Muscle layer of duodenum (tissue), 2 donors: ENCODE results near the gene TOP2B.

ENCODE experiments used
- H3K27ac ChIP-seq: one replicate; pipeline ENCODE4 v1.7.0; 2013; ENCODE audit warnings: mild to moderate bottlenecking, low read length
- H3K27me3 ChIP-seq: one replicate; pipeline ENCODE4 v1.7.0; 2013; ENCODE audit warnings: low read depth, mild to moderate bottlenecking, control low read depth, low read length
- H3K36me3 ChIP-seq, 2 donors: one replicate each; pipeline ENCODE4 v1.7.0; 2013; ENCODE audit warnings: low read length in 2 of 2, control low read depth in 1 of 2, mild to moderate bottlenecking in 1 of 2; ENCODE audit not compliant: insufficient read depth in 2 of 2, control insufficient read depth in 1 of 2
- H3K4me1 ChIP-seq, 2 donors: one replicate each; pipeline ENCODE4 v1.7.0; 2013; ENCODE audit warnings: low read length in 2 of 2, mild to moderate bottlenecking in 2 of 2, control low read depth in 1 of 2, moderate library complexity in 1 of 2; ENCODE audit not compliant: insufficient read depth in 2 of 2, control insufficient read depth in 1 of 2
- H3K4me3 ChIP-seq, 2 donors: one replicate each; pipeline ENCODE4 v1.7.0; 2013; ENCODE audit warnings: low read length in 2 of 2, low read depth in 1 of 2, mild to moderate bottlenecking in 1 of 2
- H3K9me3 ChIP-seq, 2 donors: one replicate each; pipeline ENCODE4 v1.7.0; 2013; ENCODE audit warnings: low read length in 2 of 2, control low read depth in 1 of 2, mild to moderate bottlenecking in 1 of 2; ENCODE audit not compliant: control insufficient read depth in 1 of 2
- donor health status: healthy.

The TOP2B gene

GRCh38 chr3:25580534-25580933, 84.2 kb downstream of the TOP2B start:
- Histone ChIP-seq H3K36me3 (peaks cover 0 to 25% of the 10 kb centered on the region in 2 donors), H3K27me3 (no peaks in the 10 kb centered on the region), H3K27ac (no peak overlapping the region), H3K4me1 (no peaks in the 10 kb centered on the region), H3K4me3 (no peak overlapping the region), H3K9me3 (peaks cover 0 to 3% of the 10 kb centered on the region in 2 donors)

GRCh38 chr3:25578059-25578458, 86.6 kb downstream of the TOP2B start:
- Histone ChIP-seq H3K9me3 (peaks cover 0 to 3% of the 10 kb centered on the region in 2 donors), H3K4me3 (no peak overlapping the region), H3K4me1 (no peaks in the 10 kb centered on the region), H3K27ac (no peak overlapping the region), H3K36me3 (peaks cover 0 to 24% of the 10 kb centered on the region in 2 donors), H3K27me3 (no peaks in the 10 kb centered on the region)

- Histone ChIP-seq H3K27ac (no peak overlapping the region), H3K36me3 (peaks cover 0 to 18% of the 10 kb centered on the region in 2 donors), H3K4me1 (no peaks in the 10 kb centered on the region), H3K9me3 (no peaks in the 10 kb centered on the region), H3K27me3 (no peaks in the 10 kb centered on the region), H3K4me3 (no peak overlapping the region)
These were observed 87.8 kb downstream of the TOP2B start for GRCh38 chr3:25576831-25577454.

GRCh38 chr3:25576146-25576545, 88.6 kb downstream of the TOP2B start:
- peaks cover 0 to 18% of the 10 kb centered on the region in 2 donors for H3K36me3 ChIP-seq
- no peak overlapping the region for H3K27ac ChIP-seq

GRCh38 chr3:25575001-25575400, 89.7 kb downstream of the TOP2B start:
- Histone ChIP-seq H3K36me3 (peaks cover 0 to 19% of the 10 kb centered on the region in 2 donors), H3K27ac (no peak overlapping the region), H3K27me3 (no peaks in the 10 kb centered on the region), H3K4me1 (no peaks in the 10 kb centered on the region), H3K9me3 (no peaks in the 10 kb centered on the region), H3K4me3 (no peak overlapping the region)

More at GRCh38 chr3:25576146-25576545, 88.6 kb downstream of the TOP2B start:
- Histone ChIP-seq H3K4me1 (no peaks in the 10 kb centered on the region), H3K27me3 (no peaks in the 10 kb centered on the region), H3K9me3 (no peaks in the 10 kb centered on the region), H3K4me3 (no peak overlapping the region)

- Histone ChIP-seq H3K4me1 (no peaks in the 10 kb centered on the region), H3K9me3 (no peaks in the 10 kb centered on the region), H3K27me3 (no peaks in the 10 kb centered on the region), H3K27ac (no peak overlapping the region), H3K4me3 (no peak overlapping the region), H3K36me3 (peaks cover 0 to 25% of the 10 kb centered on the region in 2 donors)
These were observed 90.4 kb downstream of the TOP2B start for GRCh38 chr3:25574172-25574765.

GRCh38 chr3:25573386-25574171, 91.1 kb downstream of the TOP2B start:
- Histone ChIP-seq H3K4me3 (no peak overlapping the region), H3K9me3 (no peaks in the 10 kb centered on the region), H3K36me3 (peaks cover 0 to 25% of the 10 kb centered on the region in 2 donors), H3K27me3 (no peaks in the 10 kb centered on the region), H3K4me1 (no peaks in the 10 kb centered on the region), H3K27ac (no peak overlapping the region)

GRCh38 chr3:25572919-25573385, 91.8 kb downstream of the TOP2B start:
- no peaks in the 10 kb centered on the region for H3K4me1 ChIP-seq
- no peak overlapping the region for H3K4me3 ChIP-seq
- peaks cover 0 to 25% of the 10 kb centered on the region in 2 donors for H3K36me3 ChIP-seq
- H3K9me3 ChIP-seq, result no peaks in the 10 kb centered on the region
- no peak overlapping the region for H3K27ac ChIP-seq
- H3K27me3 ChIP-seq, result no peaks in the 10 kb centered on the region

- Histone ChIP-seq H3K4me3 (no peak overlapping the region), H3K9me3 (no peaks in the 10 kb centered on the region), H3K36me3 (peaks cover 0 to 25% of the 10 kb centered on the region in 2 donors), H3K27ac (no peak overlapping the region), H3K4me1 (no peaks in the 10 kb centered on the region), H3K27me3 (no peaks in the 10 kb centered on the region)
These were observed 92.4 kb downstream of the TOP2B start for GRCh38 chr3:25572336-25572735.

- no peak overlapping the region for H3K4me3 ChIP-seq
- no peaks in the 10 kb centered on the region for H3K4me1 ChIP-seq
- peaks cover 0 to 25% of the 10 kb centered on the region in 2 donors for H3K36me3 ChIP-seq
- H3K27ac ChIP-seq, result no peak overlapping the region
- H3K27me3 ChIP-seq, result no peaks in the 10 kb centered on the region
- no peaks in the 10 kb centered on the region for H3K9me3 ChIP-seq
These were observed 93.4 kb downstream of the TOP2B start for GRCh38 chr3:25571285-25571684.

GRCh38 chr3:25568525-25569078, 96.1 kb downstream of the TOP2B start:
- peaks cover 0 to 25% of the 10 kb centered on the region in 2 donors for H3K36me3 ChIP-seq
- no peaks in the 10 kb centered on the region for H3K9me3 ChIP-seq
- no peaks in the 10 kb centered on the region for H3K27me3 ChIP-seq
- H3K27ac ChIP-seq, result no peak overlapping the region
- no peak overlapping the region for H3K4me3 ChIP-seq
- no peaks in the 10 kb centered on the region for H3K4me1 ChIP-seq
